Keratinocyte (primary cell): Measurements from ENCODE around the gene DCDC2C. TPM values are rescaled to one million over a fixed set of nuclear protein-coding genes. Genes with fewer than 3 reads are reported as not detected.

Experiments used
- DNase-seq: peaks from one replicate; pipeline ENCODE4 v3.0.0-alpha.2; 2011; ENCODE audit warnings: low read depth, missing footprints, low spot score
- FAIRE-seq: peaks from 2 replicates; lab custom pipeline; 2011; peaks lifted over from hg19 to GRCh38; lab: Jason Lieb, UNC
- H2AFZ ChIP-seq: 2 replicates; pipeline ENCODE4 v1.6.0; 2012; ENCODE audit warnings: low read length, control low read depth, inconsistent platforms; ENCODE audit not compliant: control insufficient read depth
- H3K27ac ChIP-seq: 2 replicates; pipeline ENCODE4 v1.5.1; 2011; ENCODE audit warnings: low read length; ENCODE audit not compliant: control insufficient read depth, insufficient read depth
- H3K27me3 ChIP-seq: 3 replicates; pipeline ENCODE4 v1.6.0; 2011; ENCODE audit warnings: low read length; ENCODE audit not compliant: control insufficient read depth, insufficient read depth; ENCODE audit errors: extremely low read depth
- H3K36me3 ChIP-seq, 2 experiments: 2 replicates in 1 of 2; 3 replicates in 1 of 2; pipeline ENCODE4 v1.5.1; 2011; ENCODE audit warnings: low read length in 2 of 2, mild to moderate bottlenecking in 1 of 2; ENCODE audit not compliant: control insufficient read depth in 2 of 2, insufficient read depth in 2 of 2; ENCODE audit errors: extremely low read depth in 1 of 2
- H3K4me1 ChIP-seq: 3 replicates; pipeline ENCODE4 v1.5.1; 2011; ENCODE audit warnings: low read length; ENCODE audit not compliant: control insufficient read depth, insufficient read depth; ENCODE audit errors: extremely low read depth
- H3K4me2 ChIP-seq: 3 replicates; pipeline ENCODE4 v1.6.0; 2011; ENCODE audit warnings: low read depth, low read length; ENCODE audit not compliant: control insufficient read depth, insufficient read depth; ENCODE audit errors: extremely low read depth
- H3K4me3 ChIP-seq, 3 experiments: fragments of 200-600 bp in 1 of 3; sonication (generic) in 1 of 3; 2 replicates in 2 of 3; 3 replicates in 1 of 3; pipeline ENCODE4 v1.5.1; 2011 to 2016; ENCODE audit warnings: low read length in 3 of 3, mild to moderate bottlenecking in 3 of 3, control low read depth in 2 of 3, inconsistent platforms in 1 of 3, low read depth in 1 of 3, mixed read lengths in 1 of 3, mixed run types in 1 of 3, moderate library complexity in 1 of 3; ENCODE audit not compliant: control insufficient read depth in 2 of 3, insufficient read depth in 2 of 3; ENCODE audit errors: extremely low read depth in 1 of 3
- H3K79me2 ChIP-seq: 2 replicates; pipeline ENCODE4 v1.6.0; 2012; ENCODE audit warnings: low read length; ENCODE audit not compliant: control insufficient read depth, insufficient read depth
- H3K9ac ChIP-seq: 3 replicates; pipeline ENCODE4 v1.6.0; 2011; ENCODE audit warnings: low read length; ENCODE audit not compliant: control insufficient read depth, insufficient read depth; ENCODE audit errors: extremely low read depth
- H3K9me1 ChIP-seq: 3 replicates; pipeline ENCODE4 v1.6.0; 2011; ENCODE audit warnings: low read length; ENCODE audit not compliant: control insufficient read depth, insufficient read depth; ENCODE audit errors: extremely low read depth
- H3K9me3 ChIP-seq: 2 replicates; pipeline ENCODE4 v1.5.1; 2012; ENCODE audit warnings: low read depth, low read length; ENCODE audit not compliant: control insufficient read depth
- H4K20me1 ChIP-seq: 3 replicates; pipeline ENCODE4 v1.6.0; 2011; ENCODE audit warnings: low read length; ENCODE audit not compliant: control insufficient read depth, insufficient read depth; ENCODE audit errors: extremely low read depth
- CTCF ChIP-seq, 3 experiments: IDR thresholded peaks in 1 of 3; conservative IDR thresholded peaks in 1 of 3; optimal IDR thresholded peaks in 1 of 3; 2 replicates in 2 of 3; 3 replicates in 1 of 3; pipeline versions ENCODE3 to v1.5.1; 2011; ENCODE audit warnings: low read length in 3 of 3, mild to moderate bottlenecking in 3 of 3, moderate library complexity in 2 of 3, control low read depth in 1 of 3, inconsistent platforms in 1 of 3; ENCODE audit not compliant: insufficient read depth in 2 of 3; ENCODE audit errors: extremely low read depth in 1 of 3
- EZH2 ChIP-seq: IDR thresholded peaks from one replicate; pipeline ENCODE4 v1.6.1; 2012; ENCODE audit warnings: inconsistent platforms, mild to moderate bottlenecking, low read length, moderate library complexity
- dilution Hi-C: fragments of 300-500 bp; cut with MboI; formaldehyde crosslinking; loops from one replicate; pipeline ENCODE4 v1.7.0; 2020; ENCODE audit warnings: low sequenced_read_pairs; ENCODE audit not compliant: extremely low pct_ligation_motif_present
- polyA minus RNA-seq, 3 experiments: library from RNA; depleted of rRNA, polyadenylated mRNA; stranded (reverse); fragments of >200 nt; gene quantifications; 1 replicate in 1 of 3; 2 replicates in 1 of 3; 3 replicates in 1 of 3; pipeline ENCODE4 v1.2.3, GENCODE V29; 2011
- polyA plus RNA-seq, 5 experiments: library from polyadenylated mRNA; depleted of rRNA in 3 of 5; stranded (reverse) in 3 of 5; stranded (forward) in 1 of 5; unstranded in 1 of 5; fragments of >200 nt; gene quantifications; 1 replicate in 1 of 5; 2 replicates in 3 of 5; 3 replicates in 1 of 5; pipeline versions ENCODE4 v1.2.1 to v1.2.3, GENCODE V29; 2011 to 2012; ENCODE audit warnings: missing spikeins in 2 of 5, low read depth in 1 of 5, low replicate concordance in 1 of 5

Gene DCDC2C
- polyA plus RNA-seq: not detected in 3 replicates
- not detected for polyA plus RNA-seq (2011; ENCODE audit: low read depth)
- not detected in 2 replicates for polyA plus RNA-seq (2011; cell fraction: cytosol; rRNA removed)
- polyA plus RNA-seq (2011; cell fraction: nucleus; rRNA removed): not detected in 2 replicates
- 0.27 TPM in 1 of 2 replicates, not detected in the other for polyA plus RNA-seq (2012; ENCODE audit: low replicate concordance)
- polyA minus RNA-seq: not detected in 3 replicates
- polyA minus RNA-seq (2011; cell fraction: cytosol; rRNA and poly(A)+ RNA removed): not detected
- not detected in 2 replicates for polyA minus RNA-seq (2011; cell fraction: nucleus; rRNA and poly(A)+ RNA removed)

- no peak within 1 kb of the TSS for H3K4me2 ChIP-seq
- H3K9ac ChIP-seq: no peak within 1 kb of the TSS
- TF ChIP-seq CTCF (optimal IDR thresholded peaks at IDR 0.05 in 1 of 3, IDR thresholded peaks at IDR 0.05 in 1 of 3, conservative IDR thresholded peaks at IDR 0.05 in 1 of 3; ENCODE audit: extremely low read depth in 1 of 3, insufficient read depth in 2 of 3, low read length in 3 of 3): no peak
- TF ChIP-seq EZH2: no peak
- no peaks in the 10 kb centered on the region for H4K20me1 ChIP-seq
- dilution Hi-C loops: no loop called here
- H3K9me1 ChIP-seq: no peaks in the 10 kb centered on the region
- no peaks in the 10 kb centered on the region for H3K9me3 ChIP-seq
- H2AFZ ChIP-seq: no peak within 1 kb of the TSS
- no peak within 1 kb of the TSS for H3K4me3 ChIP-seq
- DNase-seq (no peak), FAIRE-seq (no peak)
- H3K27me3 ChIP-seq: peaks cover 45% of the 10 kb centered on the region
- no peaks in the 10 kb centered on the region for H3K4me1 ChIP-seq
- no peak within 1 kb of the TSS for H3K27ac ChIP-seq
- H3K79me2 ChIP-seq: no peaks in the 10 kb centered on the region
- H3K36me3 ChIP-seq: no peaks in the 10 kb centered on the region
Measured at GRCh38 chr2:3703236-3703756, at the start of gene DCDC2C. Gene DCDC2C (plus strand): TSS chr2:3703575. CDS start chr2:3703752, 177 bp downstream.

- Histone ChIP-seq H3K27ac (no peak overlapping the region), H3K79me2 (no peaks in the 10 kb centered on the region), H3K4me3 (no peak overlapping the region), H4K20me1 (no peaks in the 10 kb centered on the region), H3K27me3 (peaks cover 7% of the 10 kb centered on the region), H3K4me2 (no peak overlapping the region), H3K9me3 (no peaks in the 10 kb centered on the region), H3K9me1 (no peaks in the 10 kb centered on the region), H3K4me1 (peaks cover 7% of the 10 kb centered on the region), H3K36me3 (no peaks in the 10 kb centered on the region), H2AFZ (no peak overlapping the region), H3K9ac (no peak overlapping the region)
- dilution Hi-C loops: no loop called here
- DNase-seq (no peak), FAIRE-seq (no peak)
- TF ChIP-seq CTCF (optimal IDR thresholded peaks at IDR 0.05 in 1 of 3, IDR thresholded peaks at IDR 0.05 in 1 of 3, conservative IDR thresholded peaks at IDR 0.05 in 1 of 3; ENCODE audit: extremely low read depth in 1 of 3, insufficient read depth in 2 of 3, low read length in 3 of 3): no peak
- TF ChIP-seq EZH2: no peak
Measured at GRCh38 chr2:3654011-3654410, 49.4 kb upstream of the DCDC2C start.
